Central memory CD8-positive, alpha-beta T cell (primary cell): ENCODE results near the gene FAM114A1.
"Not testable (repeated sequence)": the region's sequence is repeated elsewhere in the genome, so short reads cannot be mapped to it uniquely, and the experiment has no call there.

ENCODE experiments used
- ATAC-seq: fragments of 150-1000 bp; cut with Tn5 transposase; replicated peaks from 2 replicates; pipeline ENCODE4 v1.10.0; 2022; ENCODE audit warnings: mild to moderate bottlenecking, moderate FRiP score, moderate number of reproducible peaks; ENCODE audit not compliant: poor library complexity, severe bottlenecking; ENCODE audit errors: extremely low read depth
- DNase-seq, 2 donors: peaks; one replicate each; pipeline ENCODE4 v3.0.0; 2021; ENCODE audit warnings: low spot score in 2 of 2
- H3K27ac Mint-ChIP-seq: one replicate; pipeline ENCODE4 v1.8.0; 2022; ENCODE audit warnings: low read depth, mild to moderate bottlenecking, moderate library complexity, mixed read lengths
- H3K27me3 Mint-ChIP-seq: one replicate; pipeline ENCODE4 v1.8.0; 2022; ENCODE audit warnings: mixed read lengths
- H3K36me3 Mint-ChIP-seq: one replicate; pipeline ENCODE4 v1.8.0; 2022; ENCODE audit warnings: mild to moderate bottlenecking, moderate library complexity, mixed read lengths; ENCODE audit not compliant: insufficient read depth
- H3K4me1 Mint-ChIP-seq: one replicate; pipeline ENCODE4 v1.8.0; 2022; ENCODE audit warnings: mixed read lengths
- H3K4me3 Mint-ChIP-seq: one replicate; pipeline ENCODE4 v1.8.0; 2022; ENCODE audit warnings: mild to moderate bottlenecking, moderate library complexity, mixed read lengths
- H3K9me3 Mint-ChIP-seq: one replicate; pipeline ENCODE4 v1.8.0; 2022; ENCODE audit warnings: mixed read lengths

FAM114A1 gene

GRCh38 chr4:38894322-38894982 is 26.8 kb downstream of the FAM114A1 start:
- H3K27ac Mint-ChIP-seq = no peak overlapping the region
- H3K36me3 Mint-ChIP-seq = no peaks in the 10 kb centered on the region
- no peak for ATAC-seq
- H3K27me3 Mint-ChIP-seq = peaks cover 43% of the 10 kb centered on the region
- no peaks in the 10 kb centered on the region for H3K4me1 Mint-ChIP-seq
- H3K4me3 Mint-ChIP-seq = no peak overlapping the region
- no peak for DNase-seq
- no peaks in the 10 kb centered on the region for H3K9me3 Mint-ChIP-seq

- H3K4me3 Mint-ChIP-seq = no peak overlapping the region
Observed at GRCh38 chr4:38896940-38897339, 29.3 kb downstream of the FAM114A1 start.

GRCh38 chr4:38898245-38898644 is 30.6 kb downstream of the FAM114A1 start:
- no peaks in the 10 kb centered on the region for H3K9me3 Mint-ChIP-seq
- DNase-seq = no peak
- ATAC-seq = no peak
- H3K4me3 Mint-ChIP-seq = no peak overlapping the region
- no peaks in the 10 kb centered on the region for H3K4me1 Mint-ChIP-seq
- no peak overlapping the region for H3K27ac Mint-ChIP-seq
- H3K27me3 Mint-ChIP-seq = peaks cover 43% of the 10 kb centered on the region
- no peaks in the 10 kb centered on the region for H3K36me3 Mint-ChIP-seq

More at GRCh38 chr4:38896940-38897339, 29.3 kb downstream of the FAM114A1 start:
- H3K9me3 Mint-ChIP-seq = no peaks in the 10 kb centered on the region
- no peaks in the 10 kb centered on the region for H3K36me3 Mint-ChIP-seq
- no peak for DNase-seq
- H3K27ac Mint-ChIP-seq = no peak overlapping the region
- no peaks in the 10 kb centered on the region for H3K4me1 Mint-ChIP-seq
- no peak for ATAC-seq
- H3K27me3 Mint-ChIP-seq = peaks cover 43% of the 10 kb centered on the region

- Mint-ChIP-seq H3K27me3 (peaks cover 15% of the 10 kb centered on the region), H3K4me1 (no peaks in the 10 kb centered on the region), H3K9me3 (no peaks in the 10 kb centered on the region), H3K4me3 (no peak overlapping the region), H3K36me3 (no peaks in the 10 kb centered on the region), H3K27ac (no peak overlapping the region)
- ATAC-seq = no peak
- no peak for DNase-seq
Observed at GRCh38 chr4:38902221-38902620, 34.6 kb downstream of the FAM114A1 start.

- no peaks in the 10 kb centered on the region for H3K9me3 Mint-ChIP-seq
- DNase-seq (no peak), ATAC-seq (peak; percentile 52)
- no peak overlapping the region for H3K27ac Mint-ChIP-seq
- no peaks in the 10 kb centered on the region for H3K36me3 Mint-ChIP-seq
- H3K4me3 Mint-ChIP-seq = no peak overlapping the region
- peaks cover 10% of the 10 kb centered on the region for H3K27me3 Mint-ChIP-seq
- no peaks in the 10 kb centered on the region for H3K4me1 Mint-ChIP-seq
Observed at GRCh38 chr4:38902695-38903094, 35.1 kb downstream of the FAM114A1 start.

GRCh38 chr4:38904090-38904666 is 36.6 kb downstream of the FAM114A1 start:
- Mint-ChIP-seq H3K27me3 (no peaks in the 10 kb centered on the region), H3K4me3 (no peak overlapping the region), H3K27ac (no peak overlapping the region), H3K9me3 (no peaks in the 10 kb centered on the region), H3K36me3 (no peaks in the 10 kb centered on the region), H3K4me1 (no peaks in the 10 kb centered on the region)
- no peak for ATAC-seq
- DNase-seq = no peak

GRCh38 chr4:38904682-38905081 is 37.1 kb downstream of the FAM114A1 start:
- Mint-ChIP-seq H3K4me1 (no peaks in the 10 kb centered on the region), H3K4me3 (no peak overlapping the region), H3K9me3 (no peaks in the 10 kb centered on the region), H3K27ac (no peak overlapping the region), H3K36me3 (no peaks in the 10 kb centered on the region), H3K27me3 (no peaks in the 10 kb centered on the region)
- DNase-seq = no peak
- ATAC-seq = no peak

- DNase-seq (no peak), ATAC-seq (no peak)
- H3K36me3 Mint-ChIP-seq = no peaks in the 10 kb centered on the region
- peaks cover 9% of the 10 kb centered on the region for H3K27me3 Mint-ChIP-seq
- H3K9me3 Mint-ChIP-seq = no peaks in the 10 kb centered on the region
- no peaks in the 10 kb centered on the region for H3K4me1 Mint-ChIP-seq
- no peak overlapping the region for H3K4me3 Mint-ChIP-seq
- H3K27ac Mint-ChIP-seq = peak overlapping the region; percentile 30
Observed at GRCh38 chr4:38905652-38906385, 38.2 kb downstream of the FAM114A1 start.

- peaks cover 15% of the 10 kb centered on the region for H3K27me3 Mint-ChIP-seq
- ATAC-seq (no peak), DNase-seq (no peak)
- no peaks in the 10 kb centered on the region for H3K4me1 Mint-ChIP-seq
- H3K27ac Mint-ChIP-seq = no peak overlapping the region
- peaks cover 2% of the 10 kb centered on the region for H3K36me3 Mint-ChIP-seq
- H3K9me3 Mint-ChIP-seq = no peaks in the 10 kb centered on the region
- no peak overlapping the region for H3K4me3 Mint-ChIP-seq
Observed at GRCh38 chr4:38907696-38908270, 40.2 kb downstream of the FAM114A1 start.

GRCh38 chr4:38909015-38909414 is 41.4 kb downstream of the FAM114A1 start:
- ATAC-seq (no peak), DNase-seq (no peak)
- H3K36me3 Mint-ChIP-seq = peaks cover 3% of the 10 kb centered on the region
- H3K4me1 Mint-ChIP-seq = no peaks in the 10 kb centered on the region
- no peak overlapping the region for H3K4me3 Mint-ChIP-seq
- H3K27me3 Mint-ChIP-seq = peaks cover 15% of the 10 kb centered on the region
- H3K9me3 Mint-ChIP-seq = no peaks in the 10 kb centered on the region
- H3K27ac Mint-ChIP-seq = no peak overlapping the region

- ATAC-seq = no peak
- Mint-ChIP-seq H3K36me3 (peaks cover 3% of the 10 kb centered on the region), H3K4me1 (peaks cover 8% of the 10 kb centered on the region), H3K9me3 (no peaks in the 10 kb centered on the region), H3K4me3 (no peak overlapping the region), H3K27me3 (peaks cover 15% of the 10 kb centered on the region), H3K27ac (no peak overlapping the region)
- no peak for DNase-seq
Observed at GRCh38 chr4:38911257-38911656, 43.7 kb downstream of the FAM114A1 start.

- DNase-seq = no peak
- no peak overlapping the region for H3K27ac Mint-ChIP-seq
- ATAC-seq = no peak
- H3K4me3 Mint-ChIP-seq = peak overlapping the region; percentile 21
- peaks cover 14% of the 10 kb centered on the region for H3K27me3 Mint-ChIP-seq
- peaks cover 8% of the 10 kb centered on the region for H3K4me1 Mint-ChIP-seq
- H3K36me3 Mint-ChIP-seq = peaks cover 3% of the 10 kb centered on the region
- H3K9me3 Mint-ChIP-seq = no peaks in the 10 kb centered on the region
Observed at GRCh38 chr4:38914854-38915253, 47.2 kb downstream of the FAM114A1 start.

- DNase-seq, H3K4me1 Mint-ChIP-seq, ATAC-seq, H3K36me3 Mint-ChIP-seq, H3K4me3 Mint-ChIP-seq, H3K27ac Mint-ChIP-seq, H3K9me3 Mint-ChIP-seq, H3K27me3 Mint-ChIP-seq: not testable (repeated sequence)
Observed at GRCh38 chr4:38916267-38916666, 48.7 kb downstream of the FAM114A1 start.
